HG03565 (cell line): Measurements from ENCODE around the gene MAGEB5.
"Not testable (repeated sequence)": the region's sequence is repeated elsewhere in the genome, so short reads cannot be mapped to it uniquely, and the experiment has no call there.

ENCODE experiments used
- ATAC-seq: cut with Tn5 transposase; IDR thresholded peaks from one replicate; pipeline ENCODE4 v1.9.1; 2021; ENCODE audit warnings: mild to moderate bottlenecking, moderate library complexity; ENCODE audit not compliant: unreplicated experiment

MAGEB5 gene, protein sequence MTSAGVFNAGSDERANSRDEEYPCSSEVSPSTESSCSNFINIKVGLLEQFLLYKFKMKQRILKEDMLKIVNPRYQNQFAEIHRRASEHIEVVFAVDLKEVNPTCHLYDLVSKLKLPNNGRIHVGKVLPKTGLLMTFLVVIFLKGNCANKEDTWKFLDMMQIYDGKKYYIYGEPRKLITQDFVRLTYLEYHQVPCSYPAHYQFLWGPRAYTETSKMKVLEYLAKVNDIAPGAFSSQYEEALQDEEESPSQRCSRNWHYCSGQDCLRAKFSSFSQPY

DNA sequence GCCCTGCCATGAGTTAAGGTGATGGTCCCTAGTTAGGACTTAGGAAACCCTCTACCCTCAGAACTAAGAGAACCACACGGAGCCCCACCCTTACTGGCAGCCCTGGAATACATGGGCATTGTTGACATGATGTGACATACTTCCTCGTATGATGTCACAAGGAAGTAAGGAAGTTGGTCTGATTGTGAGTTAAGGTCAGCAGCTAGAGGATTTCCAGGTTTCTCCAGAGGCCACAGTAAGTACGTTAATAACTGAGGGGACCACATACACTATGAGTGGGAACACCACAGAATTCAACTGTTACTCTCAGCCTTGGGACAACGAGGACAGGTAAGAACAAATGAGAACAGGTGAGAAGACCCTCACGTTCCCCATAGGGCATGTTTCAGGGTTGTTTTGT, at the start of gene MAGEB5:
Gene MAGEB5 (plus strand): TSS at position 301 of the 400 bp plus-strand sequence. CDS start 1,133 bp downstream, outside the sequence.
- ATAC-seq: no peak

DNA sequence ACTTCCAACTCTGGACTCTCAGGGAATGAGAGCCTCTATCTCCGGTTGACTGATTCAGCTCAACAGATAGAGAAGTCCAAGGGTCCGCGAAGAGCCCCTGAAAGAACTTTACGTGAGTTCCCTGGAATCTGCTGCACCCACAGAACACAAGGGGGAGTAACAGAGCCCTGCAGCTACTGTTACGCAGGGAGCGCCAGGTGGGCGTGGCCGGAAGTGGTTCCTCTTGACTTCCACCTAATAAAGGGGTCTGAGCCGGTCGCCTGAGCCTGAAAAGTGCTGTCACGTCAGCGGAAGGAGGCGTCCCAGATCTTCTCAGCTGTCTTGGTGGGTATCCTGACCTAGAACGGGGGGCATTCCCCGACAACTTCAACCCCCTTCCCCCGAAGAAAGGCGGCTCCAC, 23.8 kb upstream of the MAGEB5 start, which contains the start of gene MAGEB6:
Gene MAGEB6 (plus strand): TSS at position 237 of the 400 bp plus-strand sequence. CDS start 1,407 bp downstream, outside the sequence.
- ATAC-seq: no peak

DNA sequence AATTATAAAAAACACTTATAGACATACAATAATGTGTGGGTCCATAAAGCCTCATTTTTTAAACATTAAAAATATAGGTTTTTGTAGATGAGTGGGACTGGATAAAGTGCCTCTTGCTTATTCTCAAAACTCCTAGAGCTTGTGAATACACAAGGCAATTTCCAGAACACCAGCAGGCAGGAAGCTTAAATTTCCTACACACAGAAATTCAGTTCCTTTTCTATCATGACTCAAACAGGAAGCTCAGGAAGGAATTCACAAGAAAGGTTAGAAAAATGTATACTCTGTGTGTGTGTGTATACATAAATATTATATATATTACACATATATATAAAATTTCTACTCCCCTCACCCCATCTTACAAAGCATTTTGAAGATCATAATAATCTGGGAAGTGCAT, 12.4 kb upstream of the MAGEB5 start:
- no peak for ATAC-seq

DNA sequence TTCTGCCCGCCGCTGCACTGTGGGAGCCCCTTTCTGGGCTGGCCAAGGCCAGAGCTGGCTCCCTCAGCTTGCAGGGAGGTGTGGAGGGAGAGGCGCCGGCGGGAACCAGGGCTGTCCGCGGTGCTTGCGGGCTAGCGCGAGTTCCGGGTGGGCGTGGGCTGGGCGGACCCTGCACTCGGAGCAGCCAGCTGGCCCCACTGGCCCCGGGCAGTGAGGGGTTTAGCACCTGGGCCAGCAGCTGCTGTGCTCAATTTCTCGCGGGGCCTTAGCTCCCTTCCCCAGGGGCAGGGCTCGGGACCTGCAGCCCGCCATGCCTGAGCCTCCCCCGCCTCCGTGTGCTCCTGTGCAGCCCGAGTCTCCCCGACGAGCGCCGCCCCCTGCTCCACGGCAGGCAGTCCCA, 11.3 kb upstream of the MAGEB5 start:
- ATAC-seq: not testable (repeated sequence)

DNA sequence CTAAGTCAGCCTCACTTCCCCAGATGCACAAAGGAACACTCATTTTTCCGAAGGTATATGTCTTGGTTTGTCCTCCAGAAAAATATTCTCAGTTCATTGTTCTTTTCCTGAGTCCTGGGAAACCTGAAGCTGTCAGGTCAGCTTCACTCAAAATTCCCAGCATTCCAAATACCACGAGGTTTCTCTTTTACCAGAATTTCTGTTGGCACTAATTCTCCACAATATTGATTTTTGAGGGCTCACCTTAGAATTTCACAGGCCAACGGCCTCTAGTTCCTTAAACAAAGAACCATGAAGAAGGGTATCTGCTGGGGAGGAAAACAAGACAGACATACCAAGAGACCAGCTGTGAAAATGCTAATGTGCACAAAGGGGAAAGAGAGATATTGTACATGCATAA, 8.0 kb upstream of the MAGEB5 start:
- ATAC-seq: no peak

DNA sequence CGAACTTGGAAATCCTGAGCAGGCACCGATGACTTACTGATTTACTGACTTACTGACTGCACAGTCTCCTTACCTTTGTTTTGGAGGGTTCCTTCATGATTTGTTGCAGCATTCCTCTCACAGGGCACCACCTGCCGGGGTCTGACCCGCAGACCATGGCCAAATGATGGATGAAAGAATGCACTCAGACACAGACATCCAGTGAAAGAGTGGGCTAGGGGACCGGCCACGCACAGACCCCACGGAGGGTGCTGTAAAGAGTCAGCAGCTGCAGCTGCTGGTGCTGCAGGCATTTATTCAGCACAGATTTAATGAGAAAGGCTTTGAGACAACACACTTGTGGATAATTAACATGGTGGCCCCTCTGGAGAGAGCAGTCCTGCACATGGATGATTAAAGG, 3.4 kb downstream of the MAGEB5 start:
- no peak for ATAC-seq

DNA sequence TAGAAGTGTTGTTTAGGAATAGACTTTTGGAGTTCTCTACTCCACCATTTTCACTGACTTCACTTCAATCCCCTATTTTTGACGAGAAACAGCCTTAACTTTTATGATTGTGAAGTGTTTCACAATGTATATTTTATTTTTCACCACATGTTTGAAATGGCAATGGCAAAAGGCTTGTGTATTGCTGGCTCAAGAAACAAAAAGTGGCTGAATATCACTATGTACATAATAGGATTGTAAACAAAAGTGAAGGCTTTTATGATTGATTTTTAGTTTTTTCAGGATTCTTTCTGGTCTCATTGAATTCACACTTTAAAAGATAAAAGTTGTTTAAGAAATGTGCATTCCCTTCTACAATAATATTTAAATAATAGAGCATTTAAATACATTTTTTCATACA, 18.2 kb downstream of the MAGEB5 start:
- ATAC-seq: no peak

DNA sequence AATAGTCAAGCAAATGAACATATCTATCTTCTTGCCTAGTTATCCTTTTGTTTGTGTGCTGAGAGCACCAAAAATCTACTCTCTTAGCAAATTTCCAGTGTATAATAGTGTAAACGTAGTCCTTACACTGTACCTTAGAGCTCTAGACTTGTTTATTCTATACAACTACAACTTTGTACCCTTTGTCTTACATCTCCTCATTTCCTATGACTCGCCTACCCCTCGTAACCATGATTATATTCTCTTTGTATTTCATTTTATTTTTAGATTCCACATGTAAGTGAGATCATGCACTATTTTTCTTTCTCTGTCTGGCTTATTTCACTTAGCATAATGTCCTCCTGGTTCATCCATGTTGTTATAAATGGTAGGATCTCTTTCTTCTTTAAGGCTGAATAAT, 37.6 kb downstream of the MAGEB5 start:
- no peak for ATAC-seq

DNA sequence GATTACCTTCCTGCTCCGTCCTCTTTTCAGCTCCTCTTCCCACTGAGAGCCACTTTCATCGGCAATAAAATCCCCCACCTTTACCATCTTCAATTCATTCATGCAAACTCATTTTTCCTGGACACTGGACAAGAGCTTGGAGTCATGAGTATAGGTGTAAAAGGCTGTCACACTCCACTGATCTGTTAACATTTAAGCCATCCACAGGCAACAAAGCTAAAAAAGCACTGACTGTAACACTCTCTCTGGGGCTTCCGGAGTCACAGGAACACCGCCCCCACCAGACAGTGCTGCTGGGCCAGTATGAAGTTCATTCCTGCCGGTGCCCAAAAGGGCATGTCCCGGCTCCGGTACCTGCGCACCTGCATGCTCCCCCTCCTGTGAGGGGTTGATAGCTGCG, 38.5 kb downstream of the MAGEB5 start:
- ATAC-seq: no peak

DNA sequence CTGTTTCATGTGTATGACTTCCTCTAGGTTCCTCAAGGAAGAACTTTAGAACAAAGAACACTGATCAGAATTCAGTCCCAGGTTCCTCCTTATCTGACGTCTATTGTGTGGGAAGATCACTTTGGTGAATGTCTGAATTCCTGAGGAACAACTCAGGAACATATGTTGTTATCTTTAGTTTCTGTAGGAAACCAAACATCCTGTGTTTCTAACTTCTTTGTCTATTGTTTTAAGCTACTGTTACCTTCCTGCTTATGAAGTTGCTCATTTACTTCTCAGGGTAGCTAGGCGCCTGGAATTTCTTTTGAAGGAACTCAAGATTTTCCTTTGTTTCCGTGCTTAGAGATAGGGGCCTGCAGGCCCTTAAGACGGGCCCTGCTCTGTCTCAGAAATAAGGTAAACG, 46.2 kb downstream of the MAGEB5 start:
- no peak for ATAC-seq
